OCI-LY1 (cell line): ENCODE measurements around the gene SPAG17.

ENCODE experiments used
- H2AFZ ChIP-seq: fragments of 200-600 bp; sonication (generic), shearing (Covaris generic); 2 replicates; pipeline ENCODE4 v1.6.0; 2014; ENCODE audit warnings: antibody characterized with exemption, mild to moderate bottlenecking, low read length
- H3F3A ChIP-seq: fragments of 200-600 bp; sonication (generic), shearing (Covaris generic); 2 replicates; pipeline ENCODE4 v1.6.0; 2014; ENCODE audit warnings: mild to moderate bottlenecking, antibody characterized with exemption, low read length, moderate library complexity; ENCODE audit not compliant: insufficient read depth
- H3K27ac ChIP-seq: fragments of 200-600 bp; sonication (generic); 2 replicates; pipeline ENCODE4 v1.5.1; 2014; ENCODE audit warnings: low read length, mixed run types, mild to moderate bottlenecking, low read depth; ENCODE audit not compliant: poor library complexity, severe bottlenecking
- H3K27me3 ChIP-seq: fragments of 200-600 bp; sonication (generic); 2 replicates; pipeline ENCODE4 v1.6.0; 2014; ENCODE audit warnings: antibody characterized with exemption, mild to moderate bottlenecking, low read length, moderate library complexity; ENCODE audit not compliant: insufficient read depth
- H3K36me3 ChIP-seq: fragments of 200-600 bp; sonication (generic); 2 replicates; pipeline ENCODE4 v1.6.1; 2014; ENCODE audit warnings: mild to moderate bottlenecking, antibody characterized with exemption, low read length, moderate library complexity, mixed read lengths; ENCODE audit not compliant: insufficient read depth
- H3K4me1 ChIP-seq: fragments of 200-600 bp; sonication (generic); 2 replicates; pipeline ENCODE4 v1.5.1; 2014; ENCODE audit warnings: mild to moderate bottlenecking, low read length, moderate library complexity; ENCODE audit not compliant: insufficient read depth, severe bottlenecking
- H3K4me2 ChIP-seq: fragments of 200-600 bp; sonication (generic), shearing (Covaris generic); 2 replicates; pipeline ENCODE4 v1.6.1; 2014; ENCODE audit warnings: low read length
- H3K4me3 ChIP-seq: fragments of 200-600 bp; sonication (generic); 2 replicates; pipeline ENCODE4 v1.5.1; 2014; ENCODE audit warnings: low read length, low read depth, mild to moderate bottlenecking, mixed read lengths; ENCODE audit not compliant: poor library complexity, severe bottlenecking
- H3K79me2 ChIP-seq: fragments of 200-600 bp; shearing (Covaris generic); 2 replicates; pipeline ENCODE4 v1.6.1; 2016; ENCODE audit warnings: mixed run types, low read length, mixed read lengths; ENCODE audit not compliant: insufficient read depth
- H3K9ac ChIP-seq: fragments of 200-600 bp; sonication (generic), shearing (Covaris generic); 2 replicates; pipeline ENCODE4 v1.6.1; 2014; ENCODE audit warnings: mild to moderate bottlenecking, low read length, mixed read lengths
- H3K9me2 ChIP-seq: fragments of 200-600 bp; sonication (generic), shearing (Covaris generic); 2 replicates; pipeline ENCODE4 v1.6.1; 2014; ENCODE audit warnings: low read depth, mild to moderate bottlenecking, low read length, mixed read lengths
- H3K9me3 ChIP-seq: fragments of 200-600 bp; shearing (Covaris generic); 2 replicates; pipeline ENCODE4 v1.6.1; 2014; ENCODE audit warnings: low read length, mixed read lengths
- H4K20me1 ChIP-seq: fragments of 200-600 bp; sonication (generic), shearing (Covaris generic); 2 replicates; pipeline ENCODE4 v1.6.0; 2016; ENCODE audit warnings: mild to moderate bottlenecking, low read length; ENCODE audit not compliant: insufficient read depth
- EZH2 ChIP-seq: fragments of 200-600 bp; sonication (generic), shearing (Covaris generic); IDR thresholded peaks from 2 replicates; pipeline ENCODE4 v1.8.0; 2017; ENCODE audit warnings: borderline replicate concordance, mixed run types, mild to moderate bottlenecking, antibody characterized with exemption, low read length, moderate library complexity, mixed read lengths
- TF ChIP-seq, protein P1 (sequence below): fragments of 200-600 bp; sonication (generic), shearing (Covaris generic); IDR thresholded peaks from 2 replicates; pipeline ENCODE4 v1.5.1; 2017; ENCODE audit warnings: mild to moderate bottlenecking, antibody characterized with exemption, low read length, moderate library complexity, mixed read lengths

Gene SPAG17

DNA sequence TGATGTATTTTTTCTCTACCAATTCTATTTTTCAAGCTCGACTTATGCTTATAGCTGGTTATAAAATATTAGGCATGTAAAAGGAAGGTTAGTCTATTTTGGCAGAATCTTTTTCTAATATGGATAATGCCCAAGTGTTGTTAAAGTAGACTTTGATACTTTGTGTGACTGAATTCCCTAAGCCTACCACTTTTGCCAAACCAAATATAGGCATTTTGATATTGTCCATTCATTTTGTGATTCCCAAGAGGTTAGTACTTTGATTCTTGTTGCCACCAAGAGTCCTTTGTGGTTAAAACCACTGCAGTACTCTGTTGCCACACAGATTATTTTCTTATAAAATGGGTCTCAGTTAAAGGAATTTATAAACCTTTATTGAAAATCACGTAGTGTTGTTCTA, 251.3 kb downstream of the SPAG17 start:
- Histone ChIP-seq H3K9me2 (no peaks in the 10 kb centered on the region), H3F3A (no peaks in the 10 kb centered on the region; the same call in 1 of the 2 replicates), H2AFZ (no peak overlapping the region), H3K27ac (no peak overlapping the region), H3K4me1 (peaks cover 22% of the 10 kb centered on the region), H3K27me3 (no peaks in the 10 kb centered on the region), H3K36me3 (peaks cover 49% of the 10 kb centered on the region), H3K79me2 (peaks cover 33% of the 10 kb centered on the region), H3K9ac (no peak overlapping the region), H3K4me2 (no peak overlapping the region), H3K4me3 (no peak overlapping the region), H3K9me3 (no peaks in the 10 kb centered on the region), H4K20me1 (no peaks in the 10 kb centered on the region)
- no peak for TF ChIP-seq EZH2
- TF ChIP-seq, protein P1, sequence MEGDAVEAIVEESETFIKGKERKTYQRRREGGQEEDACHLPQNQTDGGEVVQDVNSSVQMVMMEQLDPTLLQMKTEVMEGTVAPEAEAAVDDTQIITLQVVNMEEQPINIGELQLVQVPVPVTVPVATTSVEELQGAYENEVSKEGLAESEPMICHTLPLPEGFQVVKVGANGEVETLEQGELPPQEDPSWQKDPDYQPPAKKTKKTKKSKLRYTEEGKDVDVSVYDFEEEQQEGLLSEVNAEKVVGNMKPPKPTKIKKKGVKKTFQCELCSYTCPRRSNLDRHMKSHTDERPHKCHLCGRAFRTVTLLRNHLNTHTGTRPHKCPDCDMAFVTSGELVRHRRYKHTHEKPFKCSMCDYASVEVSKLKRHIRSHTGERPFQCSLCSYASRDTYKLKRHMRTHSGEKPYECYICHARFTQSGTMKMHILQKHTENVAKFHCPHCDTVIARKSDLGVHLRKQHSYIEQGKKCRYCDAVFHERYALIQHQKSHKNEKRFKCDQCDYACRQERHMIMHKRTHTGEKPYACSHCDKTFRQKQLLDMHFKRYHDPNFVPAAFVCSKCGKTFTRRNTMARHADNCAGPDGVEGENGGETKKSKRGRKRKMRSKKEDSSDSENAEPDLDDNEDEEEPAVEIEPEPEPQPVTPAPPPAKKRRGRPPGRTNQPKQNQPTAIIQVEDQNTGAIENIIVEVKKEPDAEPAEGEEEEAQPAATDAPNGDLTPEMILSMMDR, result no peak

GRCh38 chr1:117932576-117932975, 252.5 kb downstream of the SPAG17 start:
- H3K4me2 ChIP-seq, result peak overlapping the region; percentile 14; the same call in 1 of the 2 replicates
- H3K4me3 ChIP-seq, result no peak overlapping the region
- peaks cover 34% of the 10 kb centered on the region for H3K4me1 ChIP-seq
- no peak overlapping the region for H2AFZ ChIP-seq
- H3F3A ChIP-seq, result no peaks in the 10 kb centered on the region; the same call in 1 of the 2 replicates
- H3K9ac ChIP-seq, result no peak overlapping the region
- TF ChIP-seq EZH2, result no peak
- TF ChIP-seq, protein P1, result no peak
- no peak overlapping the region for H3K27ac ChIP-seq
- no peaks in the 10 kb centered on the region for H3K27me3 ChIP-seq
- peaks cover 38% of the 10 kb centered on the region for H3K36me3 ChIP-seq
- no peaks in the 10 kb centered on the region for H3K9me2 ChIP-seq
- H3K79me2 ChIP-seq, result peaks cover 42% of the 10 kb centered on the region
- H3K9me3 ChIP-seq, result no peaks in the 10 kb centered on the region
- no peaks in the 10 kb centered on the region for H4K20me1 ChIP-seq

- peak overlapping the region; percentile 81 for H3K4me2 ChIP-seq
- H2AFZ ChIP-seq, result no peak overlapping the region
- peaks cover 20% of the 10 kb centered on the region; the same call in 1 of the 2 replicates for H3K36me3 ChIP-seq
- H3K4me1 ChIP-seq, result peaks cover 50% of the 10 kb centered on the region
- TF ChIP-seq EZH2, result no peak
- TF ChIP-seq, protein P1, result no peak
- no peaks in the 10 kb centered on the region for H3K9me3 ChIP-seq
- no peaks in the 10 kb centered on the region for H4K20me1 ChIP-seq
- no peaks in the 10 kb centered on the region; the same call in 1 of the 2 replicates for H3F3A ChIP-seq
- H3K4me3 ChIP-seq, result peak overlapping the region; percentile 77
- no peaks in the 10 kb centered on the region for H3K27me3 ChIP-seq
- H3K27ac ChIP-seq, result peak overlapping the region; percentile 16
- H3K79me2 ChIP-seq, result peaks cover 51% of the 10 kb centered on the region
- no peaks in the 10 kb centered on the region for H3K9me2 ChIP-seq
- peak overlapping the region; percentile 71 for H3K9ac ChIP-seq
Observed at GRCh38 chr1:117930484-117930883, 254.5 kb downstream of the SPAG17 start.
